Fibroblast of lung (primary cell): ENCODE data around the gene SPANXN5.
"Not testable (repeated sequence)": the region's sequence is repeated elsewhere in the genome, so short reads cannot be mapped to it uniquely, and the experiment has no call there.

ENCODE experiments used
- CTCF ChIP-seq, 2 donors: IDR thresholded peaks in 1 of 2; conservative IDR thresholded peaks in 1 of 2; 1 replicate in 1 of 2; 2 replicates in 1 of 2; pipeline ENCODE4 v1.5.1; 2011 to 2012; ENCODE audit warnings: low read length in 2 of 2, control low read depth in 1 of 2, inconsistent platforms in 1 of 2, low read depth in 1 of 2, mild to moderate bottlenecking in 1 of 2
- EZH2 ChIP-seq: IDR thresholded peaks from 2 replicates; pipeline ENCODE4 v1.5.1; 2012; ENCODE audit warnings: low read length, control low read depth, mild to moderate bottlenecking; ENCODE audit errors: missing control alignments

- TF ChIP-seq CTCF (conservative IDR thresholded peaks at IDR 0.05 in 1 of 2, IDR thresholded peaks at IDR 0.05 in 1 of 2; ENCODE audit: low read depth in 1 of 2, low read length in 2 of 2); EZH2: not testable (repeated sequence)
Observed at GRCh38 chrX:52797327-52797726, at the start of gene SPANXN5.
